ENCODE data around the gene POLR1G. TPM values are rescaled to one million over a fixed set of nuclear protein-coding genes. Genes with fewer than 3 reads are reported as not detected.
A peak's percentile ranks its signal among the peaks of the same experiment; 100 is the strongest.

Gene POLR1G
- total and polyA plus RNA-seq, 2 experiments from 2014 or later = 33.0 to 85.9 TPM

GRCh38 chr19:45442408-45442777 lies 35.9 kb downstream of the POLR1G start (continued):
- TF ChIP-seq ZNF462 (CRISPR knock-in tag; IDR thresholded peaks at IDR 0.05) (no peak), ZNF331 (CRISPR knock-in tag; IDR thresholded peaks at IDR 0.05; ENCODE audit: low read depth) (no peak), REST (IDR thresholded peaks at IDR 0.05; ENCODE audit: unreplicated experiment) (no peak), EZH2phosphoT487 (IDR thresholded peaks at IDR 0.05; ENCODE audit: unreplicated experiment) (no peak)

- no peaks in the 10 kb centered on the region for H4K20me1 ChIP-seq (replicated peaks; ENCODE audit: insufficient read depth)
- no peak for TF ChIP-seq NANOG (IDR thresholded peaks at IDR 0.05; ENCODE audit: borderline replicate concordance)
- TF ChIP-seq ZNF331 (CRISPR knock-in tag; IDR thresholded peaks at IDR 0.05; ENCODE audit: low read depth) = no peak
- no peak for TF ChIP-seq JUNB (IDR thresholded peaks at IDR 0.05; ENCODE audit: unreplicated experiment)
- no peak for TF ChIP-seq EZH2 (IDR thresholded peaks at IDR 0.05; ENCODE audit: low read depth, unreplicated experiment)
- no peak for TF ChIP-seq STAT1 (IDR thresholded peaks at IDR 0.05; ENCODE audit: unreplicated experiment)
- no peak for TF ChIP-seq ETS1 (IDR thresholded peaks at IDR 0.05)
- TF ChIP-seq ZNF114 (CRISPR knock-in tag; IDR thresholded peaks at IDR 0.05) = no peak
- TF ChIP-seq POLR2AphosphoS5 (IDR thresholded peaks at IDR 0.05; ENCODE audit: low read depth) = no peak
- DNase-seq (ENCODE audit: low spot score) (peak; percentile 69), ATAC-seq (peak; percentile 1; the same call in 2 of the 3 replicates)
- H3F3A ChIP-seq (replicated peaks; ENCODE audit: low read depth) = peaks cover 40% of the 10 kb centered on the region
- peaks cover 29% of the 10 kb centered on the region for H3K4me1 Mint-ChIP-seq
- no peaks in the 10 kb centered on the region for H3K79me2 ChIP-seq (replicated peaks; ENCODE audit: insufficient read depth)
- H3K27ac Mint-ChIP-seq = no peak overlapping the region
- peak overlapping the region; percentile 85 for H3K4me3 ChIP-seq
- H3K4me3 Mint-ChIP-seq = peak overlapping the region; percentile 90
- no peaks in the 10 kb centered on the region; the same call in 2 of the 3 replicates for H3K36me3 Mint-ChIP-seq (ENCODE audit: low read depth)
- H3K4me2 ChIP-seq = peak overlapping the region; percentile 93
- H3K27me3 Mint-ChIP-seq (ENCODE audit: insufficient read depth, low read depth, poor library complexity) = peaks cover 27% of the 10 kb centered on the region
- H3K4me1 ChIP-seq (ENCODE audit: insufficient read depth) = peaks cover 25% of the 10 kb centered on the region
- 0 out of 2 replicates have a peak overlapping the region, but pooled peaks have one; percentile 47 for H3K27ac ChIP-seq (ENCODE audit: low read depth)
- H3K27me3 ChIP-seq (ENCODE audit: insufficient read depth) = peaks cover 29% of the 10 kb centered on the region
- H3K36me3 ChIP-seq (ENCODE audit: insufficient read depth) = no peaks in the 10 kb centered on the region
- H3K9me3 Mint-ChIP-seq = no peaks in the 10 kb centered on the region
- H3K9me2 ChIP-seq (ENCODE audit: insufficient read depth) = no peaks in the 10 kb centered on the region
- peak overlapping the region; percentile 98 for H2AFZ ChIP-seq
These were observed 36.5 kb downstream of the POLR1G start for GRCh38 chr19:45442778-45443461.
